GM20431 (cell line): ENCODE data around the gene NTN3.
"Not testable (repeated sequence)": the region's sequence is repeated elsewhere in the genome, so short reads cannot be mapped to it uniquely, and the experiment has no call there.

Experiments used
- in situ Hi-C: fragments of 300-500 bp; cut with MseI, MboI; formaldehyde crosslinking; loops from one replicate; pipeline ENCODE4 v1.15.0; 2020; ENCODE audit warnings: low sequenced_read_pairs; ENCODE audit not compliant: unreplicated experiment

The NTN3 gene

DNA sequence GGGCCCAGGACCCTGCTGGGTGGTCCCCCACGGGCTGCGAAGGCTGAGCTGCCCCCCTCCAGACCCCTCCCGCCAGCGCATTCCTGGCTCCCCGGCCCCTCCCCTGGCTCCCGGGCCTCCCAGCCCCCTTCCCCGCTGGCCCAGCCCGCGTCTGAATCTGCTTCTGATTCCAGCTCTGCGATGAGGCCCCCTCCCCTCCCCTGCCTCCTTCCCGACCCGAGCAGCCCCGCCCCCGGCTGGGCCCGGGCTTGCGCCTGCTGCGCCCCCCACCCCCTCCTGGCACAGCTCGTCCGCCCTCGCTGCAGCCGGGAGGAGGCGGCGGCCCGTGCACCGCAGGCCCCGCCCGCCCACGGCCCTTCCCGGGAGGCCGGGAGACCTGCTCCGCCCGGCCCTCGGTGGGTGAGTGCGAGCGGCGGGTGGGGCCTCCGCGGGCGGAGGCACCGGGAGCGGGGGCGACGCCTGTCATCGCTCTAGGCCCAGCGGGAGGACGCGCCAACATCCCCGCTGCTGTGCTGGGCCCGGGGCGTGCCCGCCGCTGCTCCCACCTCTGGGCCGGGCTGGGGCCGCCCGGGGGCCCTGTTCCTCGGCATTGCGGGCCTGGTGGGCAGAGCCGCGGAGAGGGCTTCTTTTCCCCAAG is at the start of gene NTN3:
Gene NTN3, plus strand, starts transcription at position 282 of the 637 bp plus-strand sequence. CDS start 405 bp downstream, outside the sequence.
- in situ Hi-C loops, result no loop called here

DNA sequence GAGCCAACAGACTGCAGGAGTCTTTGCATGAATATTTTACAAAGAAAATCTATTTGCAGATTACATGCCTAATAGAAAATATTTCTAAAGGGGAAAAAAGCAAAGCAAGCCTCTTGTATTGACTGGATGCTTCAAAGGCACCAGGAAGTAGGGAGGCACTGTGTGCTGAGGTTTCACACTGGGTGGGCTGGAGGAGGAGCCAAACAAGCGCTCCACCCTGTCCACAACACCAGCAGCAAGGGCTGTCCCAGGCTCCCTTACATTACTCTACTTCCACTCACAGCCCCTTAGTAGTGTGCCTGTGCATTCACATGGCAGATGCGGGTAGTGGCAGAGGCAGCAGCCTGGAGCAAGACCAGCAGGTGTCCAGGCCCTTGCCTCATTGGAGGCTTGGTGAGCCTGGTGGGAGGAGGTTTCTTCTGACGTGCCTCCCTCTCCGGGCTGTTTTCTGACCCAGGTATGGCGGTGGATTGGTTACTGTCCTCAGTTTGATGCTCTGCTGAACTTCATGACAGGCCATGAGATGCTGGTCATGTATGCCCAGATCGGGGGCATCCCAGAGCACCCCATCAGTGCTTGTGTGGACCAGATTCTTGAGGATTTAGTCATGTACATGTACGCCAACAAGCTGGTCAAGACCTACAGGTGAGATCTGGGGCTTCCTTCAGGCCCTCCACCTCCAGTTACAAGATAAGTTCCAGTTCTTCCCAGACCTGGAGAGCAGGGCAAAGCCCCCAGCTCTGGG is 48.8 kb upstream of the NTN3 start:
- in situ Hi-C loops, result no loop called here

DNA sequence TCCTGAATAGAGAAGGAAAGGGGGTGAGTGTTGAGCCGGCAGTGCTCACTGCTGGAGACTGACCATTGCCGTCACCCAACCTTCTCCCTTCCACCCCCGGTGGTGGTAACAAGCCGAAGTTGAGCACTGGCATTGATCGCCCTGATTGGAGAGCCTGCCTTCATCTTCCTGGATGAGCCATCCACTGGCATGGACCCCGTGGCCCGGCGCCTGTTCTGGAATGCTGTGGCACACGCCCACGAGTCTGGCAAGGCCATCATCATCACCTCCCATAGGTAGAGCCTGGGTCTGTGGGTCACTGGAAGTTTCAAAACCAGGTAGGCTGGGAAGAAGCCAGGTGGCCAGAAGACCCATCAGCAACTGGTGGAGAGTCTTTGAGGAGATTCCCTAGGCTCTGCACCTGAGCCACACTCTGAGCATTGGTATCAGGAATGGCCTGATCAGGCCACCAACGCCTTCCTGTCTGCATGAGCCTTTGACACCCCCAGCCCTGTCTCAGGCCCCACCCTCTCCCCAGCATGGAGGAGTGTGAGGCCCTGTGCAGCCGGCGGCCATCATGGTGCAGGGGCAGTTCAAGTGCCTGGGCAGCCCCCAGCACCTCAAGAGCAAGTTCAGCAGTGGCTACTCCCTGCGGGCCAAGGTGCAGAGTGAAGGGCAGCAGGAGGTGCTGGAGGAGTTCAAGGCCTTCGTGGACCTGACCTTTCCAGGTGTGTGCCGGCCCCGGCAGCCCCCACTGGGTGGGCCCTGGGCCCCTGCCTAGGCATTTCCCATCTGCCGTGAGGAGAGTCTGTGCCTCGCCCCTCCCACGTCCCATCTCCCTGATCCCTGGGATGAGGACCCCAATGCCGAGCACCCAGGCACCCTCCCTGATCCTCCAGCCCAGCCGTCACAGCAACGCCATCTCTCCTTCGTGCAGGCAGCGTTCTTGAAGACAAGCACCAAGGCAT is 46.8 kb upstream of the NTN3 start:
- in situ Hi-C loops, result no loop called here

DNA sequence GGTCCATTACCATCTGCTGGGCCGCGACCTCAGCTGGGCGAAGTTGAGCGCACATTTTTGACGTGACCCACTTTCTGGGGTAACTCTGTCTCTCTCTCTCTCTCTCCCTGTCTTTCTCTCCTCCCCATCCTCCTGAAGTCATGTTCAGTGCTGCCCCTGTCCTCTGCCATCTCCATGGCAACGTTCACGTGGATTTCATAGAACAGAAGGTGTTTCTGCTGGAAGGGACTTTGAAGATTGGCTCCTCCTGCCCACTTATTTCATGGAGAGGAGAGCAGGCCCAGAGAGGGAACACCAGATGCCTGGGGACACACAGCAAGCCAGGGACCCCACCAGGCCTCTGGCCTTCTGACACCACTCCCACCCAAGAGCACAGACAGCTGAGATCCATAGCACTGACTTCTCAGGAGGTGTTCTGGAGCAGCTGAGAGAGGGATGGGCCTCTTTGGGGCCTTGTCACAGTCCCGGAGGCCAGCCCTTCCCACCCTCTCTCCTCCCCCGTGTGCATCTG is 46.0 kb upstream of the NTN3 start:
- in situ Hi-C loops, result no loop called here

DNA sequence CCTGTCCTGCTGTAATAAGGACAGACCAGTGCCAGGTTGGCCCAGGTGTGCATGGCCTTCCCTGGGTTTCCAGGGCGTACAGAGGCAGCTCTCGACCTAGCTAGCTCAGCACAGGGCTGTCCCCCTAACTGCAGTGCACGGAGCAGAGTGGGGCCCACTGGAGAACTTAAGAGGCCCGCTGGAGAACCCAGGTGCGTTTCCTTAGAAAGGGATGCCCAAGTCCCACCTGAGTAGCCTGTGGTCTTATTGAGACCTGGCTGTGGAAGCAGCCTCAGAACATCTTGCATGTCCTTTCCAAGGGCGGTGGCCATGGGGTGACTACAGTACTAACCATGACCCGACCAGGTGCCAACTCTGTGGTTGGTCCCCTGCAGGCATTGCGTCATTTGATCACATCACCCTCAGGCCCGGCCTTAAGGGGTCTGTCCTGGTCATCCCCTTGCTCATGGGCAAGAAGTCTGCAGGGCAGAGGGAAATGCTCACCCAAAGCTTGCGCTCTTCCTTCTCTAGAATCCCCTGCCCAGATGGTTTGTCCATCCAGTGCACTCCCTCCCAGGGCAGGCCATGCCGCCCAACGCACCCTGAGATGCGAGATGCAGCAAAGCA is 45.2 kb upstream of the NTN3 start:
- in situ Hi-C loops, result no loop called here

DNA sequence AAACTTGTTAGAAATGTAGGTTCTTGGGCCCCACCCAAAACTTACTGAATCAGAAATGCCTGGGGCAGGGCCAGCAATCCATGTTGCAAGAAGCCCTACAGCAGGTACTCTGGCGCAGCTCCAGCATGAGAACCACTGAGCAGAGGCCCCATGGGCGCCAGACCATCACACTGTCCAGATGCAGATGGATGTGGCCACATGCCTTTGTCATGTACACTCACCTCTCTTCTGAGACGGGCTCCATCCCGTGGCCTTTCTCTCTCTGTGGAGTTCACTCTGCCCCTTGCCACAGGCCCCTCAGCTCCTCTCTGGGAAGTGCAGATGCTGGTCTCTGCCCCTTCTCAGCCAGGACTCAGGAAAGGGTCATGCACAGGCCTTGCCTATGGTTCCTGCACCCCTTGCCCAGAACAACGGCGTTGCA is 44.1 kb upstream of the NTN3 start:
- in situ Hi-C loops, result no loop called here

DNA sequence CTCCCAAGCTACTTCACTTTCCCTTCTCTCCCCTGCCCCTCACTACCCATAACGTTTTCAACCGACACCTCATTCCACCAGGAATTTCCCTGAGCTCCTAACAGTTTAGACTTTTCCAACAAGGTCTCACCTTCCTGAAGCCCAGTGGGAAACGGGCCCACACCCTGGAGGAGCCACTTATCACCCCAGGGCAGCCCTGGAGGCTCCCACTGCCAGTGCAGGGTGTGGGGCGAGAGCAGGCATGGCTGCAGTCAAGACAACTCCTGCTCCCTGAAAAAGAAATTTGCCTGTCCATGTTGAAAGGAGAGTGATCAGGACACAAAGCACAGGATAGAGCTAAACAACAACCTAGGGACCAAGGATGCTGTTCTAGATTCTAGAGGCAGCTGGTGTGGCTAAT is 43.6 kb upstream of the NTN3 start:
- in situ Hi-C loops, result no loop called here

DNA sequence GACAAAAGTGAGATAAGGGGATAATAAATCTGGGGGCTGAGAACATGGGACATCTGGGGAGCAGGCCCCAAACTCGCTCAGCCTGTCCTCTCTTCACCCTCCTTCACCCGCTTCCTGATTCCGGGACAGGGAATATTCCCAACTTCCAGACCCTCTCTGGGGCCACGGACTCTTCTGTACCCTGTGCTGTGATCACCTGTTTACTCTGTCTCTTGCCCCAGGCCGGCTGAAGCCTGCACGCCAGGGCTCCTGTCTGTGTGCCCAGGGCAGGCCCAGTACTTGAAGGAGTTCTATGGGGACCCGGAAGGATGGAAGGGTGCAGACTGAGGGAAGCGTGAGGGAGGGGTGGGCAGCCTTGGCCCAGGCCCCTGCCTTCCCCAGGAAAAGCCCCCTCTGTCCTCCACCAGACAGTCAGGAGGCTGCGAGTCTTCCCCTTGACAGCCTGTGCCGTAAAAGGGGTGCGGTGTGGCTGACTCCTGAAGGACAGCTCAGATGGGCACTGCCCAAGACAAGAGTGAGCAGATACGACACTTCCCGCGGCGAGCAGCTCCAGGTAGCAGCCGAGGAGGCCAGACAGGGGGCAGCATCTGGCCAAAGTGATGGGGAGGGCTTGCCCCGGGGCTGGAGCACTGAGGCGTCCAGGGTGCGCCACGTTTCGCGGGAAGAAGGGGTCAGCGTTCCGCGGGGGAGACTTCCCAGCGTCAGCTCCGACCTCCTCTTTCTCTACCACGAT is 42.9 kb upstream of the NTN3 start:
- in situ Hi-C loops, result no loop called here

DNA sequence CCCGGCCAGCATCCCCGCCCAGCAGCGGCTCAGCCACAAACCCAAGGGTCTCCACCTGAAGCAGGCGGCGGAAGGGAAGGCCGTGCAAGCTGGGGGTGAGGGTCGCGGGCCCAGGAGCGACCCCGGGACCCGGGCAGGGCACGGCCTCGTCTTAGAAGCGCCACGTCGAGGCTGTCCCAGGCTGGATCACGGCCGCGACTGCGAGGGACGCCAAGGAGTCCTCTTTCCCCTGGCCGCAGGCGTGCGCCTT is 42.4 kb upstream of the NTN3 start:
- in situ Hi-C loops, result no loop called here

DNA sequence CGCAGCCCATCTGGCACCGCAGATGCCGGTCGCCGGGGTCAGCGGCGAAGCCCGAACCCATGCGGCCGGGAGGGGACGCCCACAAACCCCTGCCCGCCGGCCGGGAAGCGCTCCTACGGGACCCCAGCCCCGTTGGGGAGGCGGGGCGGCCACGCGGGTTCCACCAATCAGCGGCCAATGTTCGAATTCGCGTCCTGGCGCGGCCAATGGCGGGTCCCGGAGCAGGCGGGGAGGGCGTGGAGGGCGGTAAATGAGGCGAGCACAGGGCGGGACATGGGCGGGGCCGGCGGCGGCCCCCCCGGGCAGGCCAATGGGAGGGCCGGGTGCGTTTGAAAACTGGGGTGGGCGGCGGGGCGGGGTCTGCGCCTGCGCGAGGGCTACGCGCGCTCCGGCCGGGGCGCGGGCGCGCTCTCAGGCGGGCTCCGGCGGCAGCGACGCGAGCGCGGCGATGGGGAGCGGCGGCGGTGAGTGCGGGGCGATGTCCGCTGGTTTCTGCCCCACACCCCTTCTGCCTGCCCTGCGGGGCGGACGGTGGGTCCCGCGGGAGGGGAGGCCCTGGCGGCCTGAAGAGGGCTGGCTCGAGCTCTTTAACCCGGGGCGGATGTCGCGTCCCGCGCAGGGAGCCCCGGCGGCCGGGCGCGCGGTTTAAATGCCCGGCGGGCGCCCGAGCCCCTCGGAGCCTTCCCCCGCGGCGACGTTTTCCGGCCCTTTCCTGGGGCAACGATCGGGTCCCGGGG is 41.9 kb upstream of the NTN3 start, which contains the start of gene CCNF:
Gene CCNF, plus strand, starts transcription at position 414 of the 737 bp plus-strand sequence. Its CDS starts 35 bp downstream, at position 449.
- in situ Hi-C loops, result no loop called here

DNA sequence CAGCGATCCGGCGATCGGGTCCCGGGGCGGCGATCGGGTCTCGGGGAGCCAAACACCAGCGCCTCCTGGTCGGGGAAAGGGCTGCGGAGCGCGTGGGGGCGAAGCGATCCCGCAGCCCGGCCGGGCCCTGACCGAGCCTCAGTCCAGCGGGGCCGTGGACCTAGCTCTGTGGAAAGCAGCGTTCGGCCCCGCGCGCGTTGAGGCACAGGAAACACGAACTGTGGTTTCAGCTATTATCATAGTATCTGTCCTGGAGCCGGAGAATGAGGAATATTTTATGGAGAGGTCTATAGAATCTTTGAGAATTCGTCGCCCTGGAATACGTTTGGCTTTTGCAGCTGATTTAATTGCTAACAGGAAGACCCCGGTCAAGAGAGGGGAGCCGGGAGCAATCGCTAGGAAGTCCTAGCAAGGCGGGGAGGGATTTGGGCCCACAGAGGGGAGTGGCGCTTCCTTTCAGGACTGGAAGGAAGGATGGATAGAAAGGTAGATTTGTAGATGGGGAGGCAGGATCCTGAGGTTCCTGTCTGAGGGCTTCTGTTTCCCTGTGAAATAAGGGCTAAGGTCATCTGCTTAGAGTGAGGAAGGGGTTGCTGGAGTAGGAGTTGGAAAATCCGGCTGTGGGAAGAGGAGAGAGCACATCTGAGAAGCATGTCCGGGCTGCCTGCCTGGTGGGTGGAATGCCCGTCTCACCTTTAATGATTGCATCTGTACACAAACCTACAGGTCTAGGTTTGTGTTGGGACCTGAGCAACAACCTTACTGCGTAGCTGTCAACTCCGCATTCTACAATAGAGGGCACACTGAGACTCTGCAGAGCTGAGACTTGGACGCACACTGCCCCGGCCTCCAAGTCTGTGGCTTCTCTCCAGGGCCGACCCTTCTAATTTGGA is 41.1 kb upstream of the NTN3 start:
- in situ Hi-C loops, result no loop called here

DNA sequence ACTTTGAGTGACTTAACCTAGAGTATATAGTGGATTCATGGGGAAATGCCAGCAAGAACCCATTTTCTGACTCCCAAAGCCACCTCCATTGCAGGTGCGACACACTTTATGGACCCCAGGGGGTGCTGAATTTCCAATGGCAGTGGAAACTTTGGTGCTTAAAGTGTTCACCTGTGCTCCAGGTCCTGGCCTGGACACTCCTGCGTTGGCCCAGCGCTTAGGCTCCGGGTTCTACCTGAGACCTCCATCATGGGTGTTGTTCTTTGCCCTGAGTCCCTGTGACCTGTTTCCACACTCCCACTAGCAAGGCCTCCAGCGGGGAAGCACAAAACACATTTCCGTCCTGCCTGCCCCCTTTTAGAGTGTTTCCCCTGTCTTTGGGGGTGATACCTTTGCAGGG is 38.8 kb upstream of the NTN3 start:
- in situ Hi-C loops, result no loop called here

DNA sequence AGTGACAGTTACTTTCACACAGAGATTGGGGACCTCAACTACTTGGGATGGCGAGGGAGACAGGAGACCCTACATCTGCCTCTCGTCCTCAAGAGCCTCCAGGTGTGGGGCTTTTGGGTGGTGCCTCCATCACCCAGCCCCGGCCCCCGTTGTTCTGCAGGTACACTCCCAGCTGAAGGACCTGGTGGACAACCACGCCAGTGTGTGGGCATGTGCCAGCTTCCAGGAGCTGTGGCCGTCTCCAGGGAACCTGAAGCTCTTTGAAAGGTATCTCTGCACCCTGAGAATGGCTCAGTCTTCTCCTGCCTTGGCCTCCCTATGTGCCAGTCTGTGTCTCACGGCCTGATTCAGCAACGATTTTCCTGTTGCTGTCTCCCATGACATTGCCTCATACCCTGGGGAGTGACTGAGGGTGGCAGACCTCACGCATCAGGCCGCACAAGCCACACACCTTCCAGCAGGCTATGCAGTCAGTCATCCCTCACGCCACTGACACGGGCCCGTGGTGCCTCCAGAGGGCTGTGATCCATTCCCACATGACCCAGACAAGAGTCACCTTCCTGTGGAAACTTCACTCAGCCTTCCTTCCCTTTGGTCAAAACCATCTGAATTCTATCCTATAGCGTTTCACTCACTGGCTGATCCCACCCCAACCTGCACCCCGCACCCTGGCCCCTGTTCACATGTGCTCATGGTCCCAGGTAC is 38.1 kb upstream of the NTN3 start:
- in situ Hi-C loops, result no loop called here

DNA sequence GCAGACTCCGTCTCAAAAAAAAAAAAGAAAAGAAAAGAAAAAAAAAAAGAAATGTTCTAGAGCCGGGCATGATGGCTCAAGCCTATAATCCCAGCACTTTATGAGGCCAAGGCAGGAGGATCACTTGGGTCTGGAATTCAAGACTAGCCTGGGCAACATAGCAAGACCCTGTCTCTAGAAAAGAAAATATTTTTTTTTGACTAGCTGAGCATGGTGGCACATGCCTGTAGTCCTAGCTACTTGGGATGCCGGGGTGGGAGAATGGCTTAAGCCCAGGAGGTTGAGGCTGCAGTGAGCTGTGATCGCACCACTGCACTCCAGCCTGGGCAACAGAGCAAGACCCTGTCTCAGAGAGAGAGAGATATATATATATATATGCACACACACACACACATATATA is 35.9 kb upstream of the NTN3 start:
- in situ Hi-C loops, result not testable (repeated sequence)

DNA sequence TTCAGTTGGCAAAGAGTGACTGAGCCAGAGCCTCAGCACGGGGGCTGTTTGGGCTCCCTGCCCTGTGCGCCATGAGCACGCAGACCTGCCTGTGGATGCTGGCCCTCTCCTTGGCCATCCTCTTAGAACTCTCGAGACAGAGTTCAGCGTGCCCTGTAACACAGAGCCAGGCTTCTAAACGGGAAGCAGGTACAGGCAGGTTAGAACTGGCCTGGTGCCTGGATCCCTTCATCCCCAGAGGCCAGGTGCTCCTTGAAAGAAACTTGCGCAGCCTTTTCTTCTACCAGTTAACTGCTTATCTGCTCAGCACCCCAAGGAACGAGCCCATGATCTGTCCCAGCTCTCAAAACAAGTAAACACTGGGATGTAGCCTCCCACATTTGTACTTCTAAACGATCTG is 35.0 kb upstream of the NTN3 start:
- in situ Hi-C loops, result no loop called here

DNA sequence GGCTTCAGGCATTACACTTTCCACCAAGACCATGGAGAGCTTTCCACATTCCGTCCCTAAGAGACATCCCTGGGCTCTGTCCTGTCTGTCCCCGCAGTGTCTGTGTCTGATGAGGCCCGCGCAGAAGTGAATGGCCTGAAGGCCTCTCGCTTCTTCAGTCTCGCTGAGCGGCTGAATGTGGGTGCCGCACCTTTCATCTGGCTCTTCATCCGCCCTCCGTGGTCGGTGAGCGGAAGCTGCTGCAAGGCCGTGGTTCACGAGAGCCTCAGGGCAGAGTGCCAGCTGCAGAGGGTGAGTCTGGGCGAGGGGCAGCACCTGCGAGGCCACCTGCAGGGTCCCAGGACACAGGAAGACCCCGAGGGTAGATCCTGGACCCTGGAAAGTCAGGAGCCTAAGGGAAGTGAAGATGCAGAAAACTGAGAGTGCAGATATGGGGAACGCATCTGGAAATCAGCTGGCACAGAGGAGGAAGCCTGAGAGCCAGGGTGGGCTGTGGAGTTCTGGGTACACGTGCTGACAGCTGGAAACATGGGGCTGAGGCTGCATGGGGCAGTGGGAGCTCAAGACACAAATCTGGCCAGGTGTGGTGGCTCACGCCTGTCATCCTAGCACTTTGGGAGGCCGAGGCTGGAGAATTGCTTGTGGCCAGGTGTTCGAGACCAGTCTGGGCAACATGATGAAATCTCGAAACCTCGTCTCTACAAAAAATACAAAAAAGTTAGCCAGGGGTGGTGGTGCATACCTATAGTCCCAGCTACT is 33.9 kb upstream of the NTN3 start:
- in situ Hi-C loops, result no loop called here

DNA sequence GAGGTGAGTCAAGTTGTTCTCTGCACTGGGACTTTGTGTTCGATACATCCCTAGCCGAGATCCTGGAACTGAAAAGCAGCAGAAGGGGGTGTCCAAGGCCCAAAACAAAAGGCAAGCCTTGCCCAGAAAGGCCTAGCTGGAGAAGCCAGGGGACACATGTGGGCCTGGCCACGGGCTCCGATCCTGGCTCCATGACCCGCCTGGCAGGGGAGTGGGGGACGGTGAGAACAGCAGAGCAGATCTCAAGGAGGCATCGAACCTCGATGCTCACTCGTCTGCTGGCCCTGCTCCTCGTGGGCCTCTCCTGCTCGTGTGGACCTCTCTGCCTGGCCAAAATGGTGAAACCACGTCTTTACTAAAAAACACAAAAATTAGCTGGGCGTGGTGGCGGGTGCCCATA is 33.0 kb upstream of the NTN3 start:
- in situ Hi-C loops, result no loop called here
